NCI-H748 treated with DMSO at 0.1 percent for 48 hours (cell line): ENCODE measurements around the gene PRAMEF6.
"Not testable (repeated sequence)": the region's sequence is repeated elsewhere in the genome, so short reads cannot be mapped to it uniquely, and the experiment has no call there.

Experiments used
- DNase-seq: peaks from one replicate; lab custom pipeline; 2025; lab: John Stamatoyannopoulos, UW

The PRAMEF6 gene

DNA sequence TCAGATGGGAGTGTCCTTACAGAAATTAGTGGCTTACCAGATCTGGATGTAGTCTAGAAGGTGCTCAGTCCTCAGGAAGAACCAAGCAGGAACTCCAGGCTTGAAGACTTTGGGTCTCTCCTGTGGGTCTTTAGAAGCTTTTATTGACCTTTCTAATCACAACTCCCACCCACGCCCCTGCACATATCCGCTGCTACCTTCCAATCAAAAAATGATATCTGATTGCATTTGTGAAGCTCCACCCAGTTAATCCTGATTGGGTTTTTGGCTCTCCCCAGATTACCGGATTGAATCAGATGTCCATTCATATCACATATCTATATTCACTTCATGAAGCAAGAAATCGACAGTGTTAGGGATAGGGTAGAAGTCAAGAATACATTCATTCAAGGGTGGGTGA is at the start of gene PRAMEF6:
Gene PRAMEF6 (minus strand): TSS at position 101 of the 400 bp plus-strand sequence. CDS start 5,062 bp downstream, outside the sequence.
- not testable (repeated sequence) for DNase-seq

DNA sequence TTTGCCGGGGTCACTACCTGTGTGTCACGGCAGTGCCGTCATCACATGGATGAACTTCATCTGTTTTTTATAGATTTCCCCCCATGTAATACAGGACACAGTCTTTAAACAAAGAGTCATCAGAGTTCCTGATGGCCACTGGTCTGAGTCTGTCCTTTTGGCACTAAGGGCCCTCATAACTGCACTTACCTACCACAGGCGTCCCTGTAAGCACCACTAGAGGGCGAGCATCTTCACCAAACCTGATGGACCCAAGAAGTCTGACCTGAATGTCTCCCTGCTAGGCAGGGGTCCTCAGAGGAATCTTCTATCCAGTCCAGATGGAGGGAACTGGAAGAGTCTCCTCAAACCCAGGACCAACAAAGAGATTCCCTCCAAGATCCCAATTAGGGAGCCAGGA is 23.0 kb downstream of the PRAMEF6 start:
- not testable (repeated sequence) for DNase-seq

DNA sequence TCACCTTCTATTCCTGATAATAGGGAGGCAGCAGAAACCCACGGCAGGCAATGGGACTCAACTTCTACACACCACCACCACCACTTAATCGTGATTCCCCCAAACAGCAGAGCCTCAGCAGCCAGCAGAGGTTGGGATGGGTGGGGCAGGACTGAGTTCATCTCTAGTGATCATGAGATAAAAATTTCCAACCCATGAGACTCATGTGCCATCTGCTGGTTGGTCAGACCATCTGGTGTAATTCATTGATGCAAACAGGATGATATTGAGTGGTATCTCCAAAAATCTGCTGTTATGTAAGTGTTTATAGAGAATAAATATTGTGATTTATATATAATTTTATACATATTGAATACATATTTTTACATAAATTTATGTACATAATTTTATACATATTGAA is 25.6 kb downstream of the PRAMEF6 start:
- not testable (repeated sequence) for DNase-seq

DNA sequence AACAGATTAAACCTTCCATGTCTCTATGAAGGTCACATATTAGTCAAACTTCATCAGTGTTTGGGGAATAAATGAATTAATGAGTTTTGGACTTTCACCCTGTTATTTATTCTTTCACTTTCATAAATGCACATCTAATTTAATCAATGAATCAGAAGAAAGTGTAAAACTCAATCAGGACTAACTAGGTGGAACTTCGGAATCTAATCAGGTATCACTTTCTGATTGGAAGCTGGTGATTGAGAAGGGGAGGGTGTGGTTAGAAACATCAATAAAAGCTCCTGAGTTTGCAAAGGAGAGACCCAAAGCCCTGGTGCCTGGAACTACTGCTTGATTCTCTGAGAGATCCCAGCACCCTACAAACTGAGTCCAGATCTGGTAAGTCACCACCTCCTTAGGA is 31.1 kb downstream of the PRAMEF6 start, which contains the start of gene PRAMEF7:
Gene PRAMEF7 (plus strand): TSS at position 301 of the 400 bp plus-strand sequence. CDS start 1,083 bp downstream, outside the sequence.
- DNase-seq: not testable (repeated sequence)

DNA sequence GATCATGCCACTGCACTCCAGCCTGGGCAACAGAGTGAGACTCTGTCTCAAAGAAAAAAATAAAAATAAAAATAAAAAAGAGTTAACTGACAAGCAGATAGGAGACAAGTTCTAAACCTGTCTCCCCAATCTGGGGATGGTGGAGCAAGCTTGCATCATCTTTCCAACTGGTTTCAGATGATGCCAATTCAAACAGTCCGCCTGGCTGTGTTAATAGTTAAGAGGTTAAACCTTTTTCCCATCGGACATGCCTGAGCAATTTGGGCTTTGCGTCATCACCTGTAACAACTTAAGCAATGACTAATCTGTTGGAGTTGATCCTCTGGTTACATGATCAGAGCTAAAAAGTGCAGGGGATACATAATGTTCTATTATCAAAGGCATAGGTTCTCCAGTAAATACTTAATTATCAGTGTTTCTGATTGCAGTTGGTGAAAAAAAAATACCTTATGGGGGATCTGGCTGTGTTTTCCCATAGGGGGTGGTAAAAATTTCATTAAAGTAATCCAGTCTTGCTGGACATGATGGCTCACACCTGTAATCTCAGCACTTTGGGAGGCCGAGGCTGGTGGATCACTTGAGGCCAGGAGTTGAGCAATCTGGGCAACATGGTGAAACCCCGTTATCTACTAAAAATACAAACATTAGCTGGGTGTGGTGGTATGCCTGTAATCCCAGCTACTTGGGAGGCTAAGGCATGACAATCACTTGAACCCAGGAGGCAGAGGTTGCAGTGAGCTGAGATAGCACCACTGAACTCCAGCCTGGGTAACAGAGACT is 43.4 kb downstream of the PRAMEF6 start:
- not testable (repeated sequence) for DNase-seq

DNA sequence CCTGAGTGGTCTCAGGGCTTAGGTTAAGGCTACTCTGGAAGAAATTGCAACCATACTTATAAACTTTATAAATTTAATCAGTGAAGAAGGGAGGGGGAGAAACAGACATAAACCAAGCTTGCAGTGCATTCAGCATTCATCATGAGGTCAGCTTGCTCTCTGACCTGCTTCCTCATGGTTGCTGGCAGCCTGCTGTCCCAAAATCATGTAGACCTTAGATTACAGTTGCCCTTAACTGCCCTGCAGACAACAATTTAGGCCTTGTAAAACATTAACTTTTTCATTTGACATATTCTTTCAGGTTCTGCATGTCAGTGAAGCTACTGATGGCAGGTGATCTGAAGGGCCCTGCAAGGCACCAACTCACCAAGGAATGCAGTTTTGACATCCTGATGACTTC is 48.2 kb downstream of the PRAMEF6 start:
- not testable (repeated sequence) for DNase-seq

DNA sequence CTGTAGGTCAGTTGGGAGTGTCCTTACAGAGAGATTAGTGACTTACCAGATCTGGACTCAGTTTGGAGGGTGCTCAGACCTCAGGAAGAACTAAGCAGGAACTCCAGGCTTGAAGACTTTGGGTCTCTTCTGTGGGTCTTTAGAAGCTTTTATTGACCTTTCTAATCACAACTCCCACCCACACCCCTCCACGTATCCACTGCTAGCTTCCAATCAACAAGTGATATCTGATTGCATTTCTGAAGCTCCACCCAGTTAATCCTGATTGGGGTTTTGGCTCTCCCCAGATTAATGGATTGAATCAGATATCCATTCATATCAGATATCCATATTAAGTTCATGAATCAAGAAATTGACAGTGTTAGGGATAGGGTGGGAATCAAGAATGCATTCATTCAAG is 49.2 kb downstream of the PRAMEF6 start, which contains the start of gene PRAMEF10:
Gene PRAMEF10 (minus strand): TSS at position 101 of the 400 bp plus-strand sequence. CDS start 2,423 bp downstream, outside the sequence.
- DNase-seq: not testable (repeated sequence)
